HG02970 (cell line): ENCODE results near the gene NR5A2.

Experiments
- ATAC-seq: cut with Tn5 transposase; IDR thresholded peaks from one replicate; pipeline ENCODE4 v1.9.1; 2021; ENCODE audit warnings: mild to moderate bottlenecking, moderate library complexity, moderate number of reproducible peaks; ENCODE audit not compliant: unreplicated experiment, low FRiP score

Gene NR5A2

GRCh38 chr1:200035956-200036618 is 8.6 kb downstream of the NR5A2 start:
- ATAC-seq: no peak

GRCh38 chr1:200036619-200037270 is 9.2 kb downstream of the NR5A2 start:
- no peak for ATAC-seq

- ATAC-seq: no peak
Observed at GRCh38 chr1:200037501-200037900, 10.0 kb downstream of the NR5A2 start.

GRCh38 chr1:200037904-200038303 is 10.4 kb downstream of the NR5A2 start:
- no peak for ATAC-seq

- ATAC-seq: no peak
Observed at GRCh38 chr1:200038325-200038980, 10.9 kb downstream of the NR5A2 start.

- ATAC-seq: no peak
Observed at GRCh38 chr1:200038981-200039848, 11.7 kb downstream of the NR5A2 start.

- no peak for ATAC-seq
Observed at GRCh38 chr1:200039849-200040474, 12.5 kb downstream of the NR5A2 start.

GRCh38 chr1:200040481-200041138 is 13.1 kb downstream of the NR5A2 start:
- ATAC-seq: no peak

- ATAC-seq: no peak
Observed at GRCh38 chr1:200041337-200042118, 14.0 kb downstream of the NR5A2 start.

GRCh38 chr1:200042119-200042551 is 14.6 kb downstream of the NR5A2 start:
- ATAC-seq: no peak

GRCh38 chr1:200042552-200043335 is 15.2 kb downstream of the NR5A2 start:
- no peak for ATAC-seq

GRCh38 chr1:200043336-200043668 is 15.8 kb downstream of the NR5A2 start:
- ATAC-seq: no peak

GRCh38 chr1:200046115-200046514 is 18.6 kb downstream of the NR5A2 start:
- no peak for ATAC-seq

- ATAC-seq: no peak
Observed at GRCh38 chr1:200048244-200048643, 20.7 kb downstream of the NR5A2 start.

- ATAC-seq: no peak
Observed at GRCh38 chr1:200049810-200050209, 22.3 kb downstream of the NR5A2 start.

GRCh38 chr1:200051620-200052019 is 24.1 kb downstream of the NR5A2 start:
- no peak for ATAC-seq

GRCh38 chr1:200053091-200053490 is 25.6 kb downstream of the NR5A2 start:
- ATAC-seq: no peak

- ATAC-seq: no peak
Observed at GRCh38 chr1:200053646-200054045, 26.1 kb downstream of the NR5A2 start.
